IMR-90 (cell line): Measurements from ENCODE around the gene TMEM17. TPM values are rescaled to one million over a fixed set of nuclear protein-coding genes. Genes with fewer than 3 reads are reported as not detected.

ENCODE experiments used
- ATAC-seq: fragments of 200-7000 bp; cut with Tn5 transposase; 2 replicates; pipeline ENCODE4 v1.9.1; 2020; ENCODE audit warnings: low read depth, mild to moderate bottlenecking, moderate library complexity
- BruUV-seq: library from RNA; stranded (reverse); fragments of 400-500 nt; replicated peaks from 2 replicates; lab custom pipeline; 2021; lab: Mats Ljungman, UMichigan
- CTCF ChIA-PET: fragments of 300-600 bp; formaldehyde crosslinking; extraction: SDS; loops from one replicate; lab custom pipeline; 2021; ENCODE audit warnings: antibody characterized with exemption; lab: Yijun Ruan, JAX
- POLR2A ChIA-PET: fragments of 300-600 bp; sonication (Branson Sonifier 250); formaldehyde crosslinking; loops from one replicate; lab custom pipeline; 2022; ENCODE audit warnings: antibody characterized with exemption; ENCODE audit not compliant: unreplicated experiment; lab: Charles Lee
- DNase-seq: peaks from one replicate; pipeline ENCODE4 v3.0.0; 2013
- H2AFZ ChIP-seq: replicated peaks from 2 replicates; pipeline ENCODE3; 2013; ENCODE audit warnings: low read length, mild to moderate bottlenecking; ENCODE audit not compliant: poor library complexity
- H2AK5ac ChIP-seq: 2 replicates; pipeline ENCODE4 v1.6.1; 2013; ENCODE audit warnings: low read depth, low read length, inconsistent platforms
- H2AK9ac ChIP-seq: replicated peaks from 2 replicates; pipeline ENCODE3; 2013; ENCODE audit warnings: mild to moderate bottlenecking, low read depth, low read length, moderate library complexity; ENCODE audit not compliant: poor library complexity
- H2BK120ac ChIP-seq: 2 replicates; pipeline ENCODE4 v1.6.1; 2013; ENCODE audit warnings: low read depth, low read length, inconsistent platforms
- H2BK15ac ChIP-seq: 3 replicates; pipeline ENCODE4 v1.6.1; 2013; ENCODE audit warnings: low read depth, low read length, inconsistent platforms
- H2BK20ac ChIP-seq: 2 replicates; pipeline ENCODE4 v1.6.1; 2013; ENCODE audit warnings: low read depth, mild to moderate bottlenecking, inconsistent platforms, low read length, moderate library complexity
- H2BK5ac ChIP-seq: 2 replicates; pipeline ENCODE4 v1.6.1; 2013; ENCODE audit warnings: mild to moderate bottlenecking, low read depth, low read length, inconsistent platforms; ENCODE audit not compliant: poor library complexity, severe bottlenecking
- H3K14ac ChIP-seq: replicated peaks from 2 replicates; pipeline ENCODE4 v1.6.1; 2013; ENCODE audit warnings: low read depth, low read length, inconsistent platforms
- H3K18ac ChIP-seq: 2 replicates; pipeline ENCODE4 v1.6.1; 2013; ENCODE audit warnings: low read depth, low read length, control low read depth
- H3K23ac ChIP-seq: 2 replicates; pipeline ENCODE4 v1.6.1; 2013; ENCODE audit warnings: low read depth, low read length, inconsistent platforms
- H3K27ac ChIP-seq: 2 replicates; pipeline ENCODE4 v1.5.1; 2013; ENCODE audit warnings: mild to moderate bottlenecking, control low read depth, low read length; ENCODE audit not compliant: insufficient read depth
- H3K27me3 ChIP-seq: 2 replicates; pipeline ENCODE4 v1.6.1; 2013; ENCODE audit warnings: low read length; ENCODE audit not compliant: control insufficient read depth, insufficient read depth
- H3K36me3 ChIP-seq: 2 replicates; pipeline ENCODE4 v1.6.1; 2013; ENCODE audit warnings: low read length, mixed read lengths; ENCODE audit not compliant: control insufficient read depth, insufficient read depth
- H3K4ac ChIP-seq: 2 replicates; pipeline ENCODE4 v1.6.1; 2013; ENCODE audit warnings: low read depth, low read length, inconsistent platforms
- H3K4me1 ChIP-seq: 2 replicates; pipeline ENCODE4 v1.6.1; 2013; ENCODE audit warnings: low read length, mixed read lengths; ENCODE audit not compliant: control insufficient read depth, insufficient read depth
- H3K4me2 ChIP-seq: 2 replicates; pipeline ENCODE4 v1.6.1; 2013; ENCODE audit warnings: low read depth, mild to moderate bottlenecking, control low read depth, low read length, moderate library complexity
- H3K4me3 ChIP-seq: 2 replicates; pipeline ENCODE4 v1.5.1; 2013; ENCODE audit warnings: low read depth, mild to moderate bottlenecking, control low read depth, low read length, moderate library complexity; ENCODE audit not compliant: insufficient read depth
- H3K56ac ChIP-seq: 2 replicates; pipeline ENCODE4 v1.6.1; 2013; ENCODE audit warnings: low read length, inconsistent platforms; ENCODE audit not compliant: insufficient read depth; ENCODE audit errors: extremely low read depth
- H3K79me1 ChIP-seq, 2 experiments: 2 replicates each; pipeline ENCODE4 v1.6.1; 2013; ENCODE audit warnings: low read length in 2 of 2, inconsistent platforms in 1 of 2, low read depth in 1 of 2
- H3K9ac ChIP-seq: 2 replicates; pipeline ENCODE4 v1.6.1; 2013; ENCODE audit warnings: low read depth, low read length, control low read depth
- H3K9me1 ChIP-seq: 2 replicates; pipeline ENCODE4 v1.6.1; 2013; ENCODE audit warnings: low read length, inconsistent platforms; ENCODE audit not compliant: insufficient read depth
- H3K9me3 ChIP-seq: 2 replicates; pipeline ENCODE4 v1.6.1; 2013; ENCODE audit warnings: low read length; ENCODE audit not compliant: control insufficient read depth, insufficient read depth
- H4K20me1 ChIP-seq: 2 replicates; pipeline ENCODE4 v1.6.1; 2013; ENCODE audit warnings: low read length, inconsistent platforms; ENCODE audit not compliant: insufficient read depth
- H4K5ac ChIP-seq: 2 replicates; pipeline ENCODE4 v1.6.1; 2013; ENCODE audit warnings: mild to moderate bottlenecking, low read depth, low read length, control low read depth
- H4K8ac ChIP-seq, 2 experiments: 2 replicates each; pipeline ENCODE4 v1.6.1; 2013; ENCODE audit warnings: low read depth in 2 of 2, low read length in 2 of 2, control low read depth in 1 of 2, inconsistent platforms in 1 of 2
- H4K91ac ChIP-seq: 2 replicates; pipeline ENCODE4 v1.6.1; 2013; ENCODE audit warnings: low read depth, low read length, inconsistent platforms; ENCODE audit not compliant: insufficient read depth
- FOS ChIP-seq: fragments of 150-350 bp; IDR thresholded peaks from 2 replicates; pipeline ENCODE4 v1.6.1; 2016; ENCODE audit warnings: low read depth, low read length
- MAFK ChIP-seq: IDR thresholded peaks from 2 replicates; pipeline ENCODE4 v1.6.1; 2012; ENCODE audit warnings: low read depth, low read length, improper control_type of control experiment
- NFE2L2 ChIP-seq: fragments of 150-350 bp; IDR thresholded peaks from 2 replicates; pipeline ENCODE4 v1.6.1; 2016; ENCODE audit warnings: low read depth, mild to moderate bottlenecking, low read length
- RAD21 ChIP-seq: IDR thresholded peaks from 2 replicates; pipeline ENCODE4 v1.6.1; 2012; ENCODE audit warnings: low read length, improper control_type of control experiment
- RFX5 ChIP-seq: IDR thresholded peaks from 2 replicates; pipeline ENCODE4 v1.8.0; 2012; ENCODE audit warnings: low read depth, mild to moderate bottlenecking, low read length, moderate library complexity
- SMC3 ChIP-seq: fragments of 150-350 bp; IDR thresholded peaks from 2 replicates; pipeline ENCODE4 v1.6.1; 2016; ENCODE audit warnings: low read depth, mild to moderate bottlenecking, antibody characterized with exemption, low read length, moderate library complexity
- USF2 ChIP-seq: fragments of 150-350 bp; IDR thresholded peaks from 2 replicates; pipeline ENCODE4 v1.6.1; 2017; ENCODE audit warnings: mild to moderate bottlenecking, antibody characterized with exemption, low read length, low read depth
- WGBS, 2 experiments: methylation state at CpG; one replicate each; pipeline versions ENCODE4 v1.1.5 to v1.1.7; 2013; ENCODE audit warnings: missing lambda C conversion rate in 2 of 2; ENCODE audit not compliant: insufficient read length in 1 of 2; ENCODE audit errors: extremely low coverage in 2 of 2; 5-methylcytosine and 5-hydroxymethylcytosine counted together
- dilution Hi-C: fragments of 300-500 bp; cut with HindIII; formaldehyde crosslinking; loops from one replicate; pipeline ENCODE4 v1.14.3; 2018; ENCODE audit warnings: low sequenced_read_pairs; ENCODE audit not compliant: unreplicated experiment
- in situ Hi-C: fragments of 300-500 bp; cut with MboI; formaldehyde crosslinking; loops from 3 replicates; pipeline ENCODE4 v1.14.3; 2019; ENCODE audit warnings: low sequenced_read_pairs, inconsistent platforms, mixed read lengths
- intact Hi-C: fragments of 100-400 bp; cut with micrococcal nuclease; formaldehyde crosslinking; loops from 2 replicates; pipeline ENCODE4 v1.10.0; 2022
- polyA plus RNA-seq, 3 experiments: library from polyadenylated mRNA; depleted of rRNA; stranded (reverse); fragments of >200 nt; gene quantifications; 2 replicates each; pipeline ENCODE4 v1.2.3, GENCODE V29; 2012; ENCODE audit warnings: low replicate concordance in 1 of 3
- total RNA-seq: library from RNA; depleted of rRNA; stranded (reverse); fragments of >200 nt; gene quantifications from 2 replicates; pipeline ENCODE4 v1.2.3, GENCODE V29; 2012

Gene TMEM17
- total and polyA plus RNA-seq, 2 of the 4 experiments (the other 2 are of a cell fraction), result 1.3 to 1.8 TPM

- Histone ChIP-seq H3K9ac (no peak overlapping the region), H3K27ac (no peak overlapping the region), H3K9me3 (no peaks in the 10 kb centered on the region), H3K14ac (no peak overlapping the region), H3K27me3 (no peaks in the 10 kb centered on the region), H2BK20ac (no peak overlapping the region), H3K4me3 (no peak overlapping the region), H4K20me1 (no peaks in the 10 kb centered on the region), H3K9me1 (no peaks in the 10 kb centered on the region), H2BK15ac (no peak overlapping the region), H2AK5ac (no peak overlapping the region), H3K4me1 (peaks cover 2% of the 10 kb centered on the region; the same call in 1 of the 2 replicates), H4K8ac (no peak overlapping the region), H3K4me2 (no peak overlapping the region), H3K79me1 (no peaks in the 10 kb centered on the region), H3K4ac (no peak overlapping the region), H2AK9ac (no peak overlapping the region), H3K36me3 (no peaks in the 10 kb centered on the region), H2AFZ (no peak overlapping the region), H3K23ac (no peak overlapping the region), H2BK120ac (no peak overlapping the region), H4K5ac (no peak overlapping the region), H2BK5ac (no peak overlapping the region), H3K18ac (no peak overlapping the region), H4K91ac (no peak overlapping the region), H3K56ac (no peak overlapping the region)
- WGBS, 2 experiments, result no CpG with 5 or more reads among the region's 4 CpGs
- ATAC-seq, result no peak
- dilution Hi-C loops (no loop called here), in situ Hi-C loops (loop anchor here (25.0 kb wide), 2 partner anchors 572 to 1022 kb away; no protein-coding TSS in a partner anchor), intact Hi-C loops (no loop called here)
- DNase-seq, result no peak
- BruUV-seq, result no TSS peak
- TF ChIP-seq SMC3, result no peak
- TF ChIP-seq MAFK, result peak; percentile 11; the same call in 1 of the 2 replicates
- TF ChIP-seq FOS, result no peak
- TF ChIP-seq USF2, result no peak
- no peak for TF ChIP-seq RFX5
- TF ChIP-seq NFE2L2, result no peak
- TF ChIP-seq RAD21, result no peak
- CTCF ChIA-PET, result no interaction called here
- POLR2A ChIA-PET, result no interaction called here
These were observed 40.8 kb downstream of the TMEM17 start for GRCh38 chr2:62465039-62465740.
